ENCODE data around the gene ACLY. TPM values are rescaled to one million over a fixed set of nuclear protein-coding genes. Genes with fewer than 3 reads are reported as not detected.
A peak's percentile ranks its signal among the peaks of the same experiment; 100 is the strongest.

Gene ACLY
- total and polyA plus RNA-seq, 12 donors = 12.1 to 42.2 (median 25.2) TPM

DNA sequence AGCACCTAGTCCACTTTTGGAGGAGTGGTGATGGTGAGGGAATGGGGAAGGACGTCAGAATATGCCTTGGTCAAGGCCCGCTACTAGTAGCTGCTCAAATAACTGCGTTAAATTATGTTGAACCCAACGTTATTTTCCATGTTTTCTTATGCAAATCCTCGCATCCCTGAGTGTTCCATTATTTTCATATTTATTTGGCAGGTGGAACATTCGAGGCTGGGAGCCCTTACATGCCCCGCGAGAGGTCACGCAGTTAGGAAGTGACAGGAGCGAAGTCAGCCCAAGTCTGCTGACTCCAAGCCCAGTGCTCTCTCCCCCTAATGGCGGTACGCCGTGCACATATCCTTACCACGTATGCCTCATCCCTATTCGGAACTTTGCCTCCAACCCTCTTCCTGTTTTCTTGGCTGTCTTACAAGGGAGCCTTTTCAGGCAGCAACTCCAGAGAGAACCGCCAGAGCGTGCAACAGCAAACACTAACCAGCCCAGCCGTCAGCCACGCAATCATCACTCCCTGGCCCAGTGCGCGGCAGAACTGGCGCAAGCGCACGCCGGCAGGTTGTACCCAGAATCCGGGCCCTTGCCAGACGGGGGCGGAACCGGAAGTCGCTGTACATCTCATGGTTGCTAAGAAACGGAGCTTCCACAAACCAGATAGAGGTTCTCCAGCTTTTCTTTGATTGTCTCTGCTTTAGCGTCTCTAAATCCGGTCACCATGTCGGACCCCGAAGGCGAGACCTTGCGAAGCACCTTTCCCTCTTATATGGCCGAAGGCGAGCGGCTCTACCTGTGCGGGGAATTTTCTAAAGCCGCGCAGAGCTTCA lies 11.5 kb upstream of the ACLY start, which contains the start of gene ODAD4:
ODAD4 (plus strand) TSS at position 609 of the 824 bp plus-strand sequence; CDS start at position 716, 107 bp downstream.
- Histone ChIP-seq H3K27ac (peak within 1 kb of the TSS; percentile 27 to 92 (median 80)), H3K9me3 (no peaks in the 10 kb centered on the region), H3K4me3 (peak within 1 kb of the TSS; percentile 19 to 76 (median 59)), H3K27me3 (no peaks in the 10 kb centered on the region), H3K36me3 (peaks cover 0 to 1% (median 0%) of the 10 kb centered on the region in 9 donors), H3K4me1 (peaks cover 0 to 30% (median 7%) of the 10 kb centered on the region in 9 donors)
- ATAC-seq (peak; percentile 97 to 99 (median 98)), DNase-seq (peak; percentile 96 to 97)
- intact Hi-C loops (cut with DNase I) = no loop called here
- TF ChIP-seq, protein P1, sequence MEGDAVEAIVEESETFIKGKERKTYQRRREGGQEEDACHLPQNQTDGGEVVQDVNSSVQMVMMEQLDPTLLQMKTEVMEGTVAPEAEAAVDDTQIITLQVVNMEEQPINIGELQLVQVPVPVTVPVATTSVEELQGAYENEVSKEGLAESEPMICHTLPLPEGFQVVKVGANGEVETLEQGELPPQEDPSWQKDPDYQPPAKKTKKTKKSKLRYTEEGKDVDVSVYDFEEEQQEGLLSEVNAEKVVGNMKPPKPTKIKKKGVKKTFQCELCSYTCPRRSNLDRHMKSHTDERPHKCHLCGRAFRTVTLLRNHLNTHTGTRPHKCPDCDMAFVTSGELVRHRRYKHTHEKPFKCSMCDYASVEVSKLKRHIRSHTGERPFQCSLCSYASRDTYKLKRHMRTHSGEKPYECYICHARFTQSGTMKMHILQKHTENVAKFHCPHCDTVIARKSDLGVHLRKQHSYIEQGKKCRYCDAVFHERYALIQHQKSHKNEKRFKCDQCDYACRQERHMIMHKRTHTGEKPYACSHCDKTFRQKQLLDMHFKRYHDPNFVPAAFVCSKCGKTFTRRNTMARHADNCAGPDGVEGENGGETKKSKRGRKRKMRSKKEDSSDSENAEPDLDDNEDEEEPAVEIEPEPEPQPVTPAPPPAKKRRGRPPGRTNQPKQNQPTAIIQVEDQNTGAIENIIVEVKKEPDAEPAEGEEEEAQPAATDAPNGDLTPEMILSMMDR (IDR thresholded peaks at IDR 0.05) = peak; percentile 12 to 63 (median 50)
- 2% methylated on average over 43 of the region's 43 CpGs for WGBS, 2 donors

- ATAC-seq (no peak), DNase-seq (no peak)
- 80 to 92% methylated on average over 6 of the region's 6 CpGs for WGBS, 2 donors
- Histone ChIP-seq H3K27ac (no peak overlapping the region), H3K36me3 (no peaks in the 10 kb centered on the region), H3K4me3 (no peak overlapping the region), H3K27me3 (no peaks in the 10 kb centered on the region), H3K4me1 (peaks cover 0 to 30% (median 7%) of the 10 kb centered on the region in 9 donors), H3K9me3 (no peaks in the 10 kb centered on the region)
- intact Hi-C loops (cut with DNase I) = no loop called here
- TF ChIP-seq, protein P1 (IDR thresholded peaks at IDR 0.05) = no peak
These were observed 10.0 kb upstream of the ACLY start for GRCh38 chr17:41928693-41929251.

DNA sequence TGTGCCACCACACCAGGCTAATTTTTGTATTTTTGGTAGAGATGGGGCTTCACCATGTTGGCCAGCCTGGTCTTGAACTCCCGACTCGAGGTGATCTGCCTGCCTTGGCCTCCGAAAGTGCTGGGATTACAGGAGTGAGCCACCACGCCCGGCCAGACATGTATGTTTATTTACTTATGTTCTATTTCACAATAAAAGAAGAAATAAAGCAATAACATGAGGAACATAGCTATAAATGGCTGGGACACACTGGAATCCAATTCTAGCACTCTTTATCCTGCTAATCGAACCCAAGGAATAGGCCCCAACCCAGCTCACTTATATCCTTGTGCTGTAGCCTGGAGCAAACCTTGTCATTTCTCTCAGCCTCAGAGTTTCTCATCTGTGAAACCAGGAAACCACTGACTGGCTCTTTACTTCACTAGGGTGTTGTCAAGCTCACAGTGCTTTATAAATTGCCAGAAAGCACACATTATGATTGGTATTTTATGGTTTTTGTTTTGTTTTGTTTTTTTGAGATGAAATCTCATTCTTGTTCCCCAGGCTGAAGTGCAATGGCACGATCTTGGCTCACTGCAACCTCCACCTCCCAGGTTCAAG lies 7.3 kb upstream of the ACLY start:
- intact Hi-C loops (cut with DNase I) = no loop called here
- H3K27ac ChIP-seq = no peak overlapping the region
- H3K4me3 ChIP-seq = no peak overlapping the region
- H3K9me3 ChIP-seq = no peaks in the 10 kb centered on the region
- 92 to 93% methylated on average over 7 of the region's 7 CpGs for WGBS, 2 donors
- no peak for ATAC-seq
- H3K27me3 ChIP-seq = no peaks in the 10 kb centered on the region
- no peak for DNase-seq
- H3K36me3 ChIP-seq = no peaks in the 10 kb centered on the region
- TF ChIP-seq, protein P1 (IDR thresholded peaks at IDR 0.05) = no peak
- peaks cover 0 to 20% (median 7%) of the 10 kb centered on the region in 9 donors for H3K4me1 ChIP-seq

GRCh38 chr17:41920580-41920955 lies 1.8 kb upstream of the ACLY start:
- intact Hi-C loops (cut with DNase I) = loop anchor here in 1 of 10 donors (5.0 kb wide), 1 partner anchor 48 kb away; no protein-coding TSS in a partner anchor
- no peak for ATAC-seq

More at GRCh38 chr17:41920580-41920955, 1.8 kb upstream of the ACLY start:
- Histone ChIP-seq H3K36me3 (no peaks in the 10 kb centered on the region), H3K4me1 (peaks cover 6 to 35% (median 22%) of the 10 kb centered on the region in 9 donors), H3K9me3 (no peaks in the 10 kb centered on the region), H3K4me3 (no peak overlapping the region), H3K27me3 (no peaks in the 10 kb centered on the region), H3K27ac (no peak overlapping the region)
- no peak for DNase-seq
- 85 to 99% methylated on average over 5 of the region's 5 CpGs for WGBS, 2 donors
- TF ChIP-seq, protein P1 (IDR thresholded peaks at IDR 0.05) = no peak

Data from heart right ventricle (tissue), 16 donors.